GM18861 (cell line): ENCODE measurements around the gene GABRG1.

Experiments used
- ATAC-seq: cut with Tn5 transposase; IDR thresholded peaks from one replicate; pipeline ENCODE4 v1.9.1; 2021; ENCODE audit not compliant: unreplicated experiment

The GABRG1 gene

GRCh38 chr4:46123913-46124755 lies at the start of gene GABRG1:
Gene GABRG1, minus strand, starts transcription at chr4:46124054. Its CDS starts 141 bp downstream, at chr4:46123913.
- ATAC-seq, result no peak

- no peak for ATAC-seq
Measured at GRCh38 chr4:46146993-46147392, 23.1 kb upstream of the GABRG1 start.

- ATAC-seq, result no peak
Measured at GRCh38 chr4:46131498-46132057, 7.7 kb upstream of the GABRG1 start.

GRCh38 chr4:46124773-46125413 lies 1.0 kb upstream of the GABRG1 start:
- no peak for ATAC-seq

GRCh38 chr4:46081674-46082073 lies 42.2 kb downstream of the GABRG1 start:
- no peak for ATAC-seq

GRCh38 chr4:46081248-46081647 lies 42.6 kb downstream of the GABRG1 start:
- ATAC-seq, result no peak

- ATAC-seq, result no peak
Measured at GRCh38 chr4:46073778-46074177, 50.1 kb downstream of the GABRG1 start.

- ATAC-seq, result no peak
Measured at GRCh38 chr4:46051392-46051791, 72.5 kb downstream of the GABRG1 start.

- no peak for ATAC-seq
Measured at GRCh38 chr4:46032056-46032455, 91.8 kb downstream of the GABRG1 start.

GRCh38 chr4:46016306-46016705 lies 107.5 kb downstream of the GABRG1 start:
- ATAC-seq, result no peak

GRCh38 chr4:45992728-45993127 lies 131.1 kb downstream of the GABRG1 start:
- no peak for ATAC-seq

- no peak for ATAC-seq
Measured at GRCh38 chr4:45989775-45990174, 134.1 kb downstream of the GABRG1 start.

GRCh38 chr4:45987858-45988257 lies 136.0 kb downstream of the GABRG1 start:
- ATAC-seq, result no peak
